Adipose tissue (tissue), 3 donors: ENCODE data around the gene GRIK1. TPM values are rescaled to one million over a fixed set of nuclear protein-coding genes. Genes with fewer than 3 reads are reported as not detected.

Experiments
- H3K27ac ChIP-seq: one replicate; pipeline ENCODE4 v1.5.1; 2013; ENCODE audit warnings: low read depth, low read length
- WGBS, 3 donors: extraction: QIAGEN DNeasy Blood & Tissue Kit; methylation state at CpG; one replicate each; pipeline ENCODE4 v1.1.7; 2013; 5-methylcytosine and 5-hydroxymethylcytosine counted together
- polyA plus RNA-seq, 3 donors: library from polyadenylated mRNA; stranded (reverse); fragments of 200-250 nt; gene quantifications; one replicate each; pipeline ENCODE4 v1.2.3, GENCODE V29; 2013
- donor health status: healthy with polysubstance abuse.
- donor health status: Bipolar disorder and iron deficiency.
- donor health status: healthy.

GRIK1 gene
- polyA plus RNA-seq, 3 donors: 0.01 to 0.16 (median 0.11) TPM

- no peak overlapping the region for H3K27ac ChIP-seq
- WGBS, 3 donors: 49 to 88% (median 66%) methylated on average over 3 of the region's 3 CpGs
Observed at GRCh38 chr21:29710498-29710897, 229.3 kb downstream of the GRIK1 start.

GRCh38 chr21:29708401-29708800, 231.4 kb downstream of the GRIK1 start:
- no peak overlapping the region for H3K27ac ChIP-seq
- WGBS, 3 donors: 64 to 68% (median 67%) methylated on average over 4 of the region's 4 CpGs

GRCh38 chr21:29704719-29705118, 235.1 kb downstream of the GRIK1 start:
- no peak overlapping the region for H3K27ac ChIP-seq
- WGBS, 3 donors: 61 to 66% (median 65%) methylated on average over 1 of the region's 1 CpG

DNA sequence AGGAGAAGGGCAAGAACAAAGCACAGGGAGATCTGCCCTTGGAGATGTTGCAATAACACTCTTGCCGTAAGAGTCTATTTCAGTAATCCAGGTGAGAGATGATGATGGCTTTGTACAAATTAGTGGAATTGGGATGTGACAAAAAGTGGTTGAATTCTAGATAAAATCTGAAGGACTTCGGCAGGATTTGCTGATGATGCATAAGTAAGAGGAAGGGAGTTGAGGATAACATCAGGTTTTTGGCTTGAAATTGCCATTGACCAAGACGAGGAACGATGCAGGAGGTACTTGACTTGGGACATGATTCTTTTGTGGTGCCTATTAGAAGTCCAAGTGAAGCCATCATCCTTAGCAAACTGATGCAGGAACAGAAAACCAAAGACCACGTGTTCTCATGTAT, 238.1 kb downstream of the GRIK1 start:
- H3K27ac ChIP-seq: no peak overlapping the region
- WGBS, 3 donors: 92 to 93% (median 93%) methylated on average over 5 of the region's 5 CpGs

GRCh38 chr21:29697555-29698193, 242.1 kb downstream of the GRIK1 start:
- no peak overlapping the region for H3K27ac ChIP-seq
- WGBS, 3 donors: 40 to 58% (median 46%) methylated on average over 7 of the region's 7 CpGs

DNA sequence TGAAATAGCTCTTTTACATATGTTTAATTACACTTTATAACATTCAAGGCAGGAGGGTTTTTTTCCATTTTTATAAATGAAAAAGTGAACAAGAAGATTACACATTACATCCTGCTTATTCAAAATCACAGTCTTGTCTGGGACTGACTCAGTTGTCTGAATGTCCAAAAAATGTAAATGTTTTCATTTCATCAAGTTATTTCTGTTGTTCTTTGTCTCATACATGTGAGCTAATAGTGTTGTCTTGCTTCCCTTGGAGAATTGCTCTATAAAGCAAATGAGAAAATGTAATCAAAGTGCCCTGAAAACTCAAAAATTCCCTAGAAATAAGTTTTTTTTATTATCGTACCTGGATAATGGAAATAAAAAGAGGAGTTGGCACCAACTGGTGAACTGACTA, 242.9 kb downstream of the GRIK1 start:
- 88 to 92% (median 90%) methylated on average over 1 of the region's 1 CpG for WGBS, 3 donors
- H3K27ac ChIP-seq: no peak overlapping the region

GRCh38 chr21:29691616-29692491, 247.9 kb downstream of the GRIK1 start:
- H3K27ac ChIP-seq: no peak overlapping the region
- WGBS, 3 donors: 23 to 86% (median 78%) methylated on average over 5 of the region's 5 CpGs

DNA sequence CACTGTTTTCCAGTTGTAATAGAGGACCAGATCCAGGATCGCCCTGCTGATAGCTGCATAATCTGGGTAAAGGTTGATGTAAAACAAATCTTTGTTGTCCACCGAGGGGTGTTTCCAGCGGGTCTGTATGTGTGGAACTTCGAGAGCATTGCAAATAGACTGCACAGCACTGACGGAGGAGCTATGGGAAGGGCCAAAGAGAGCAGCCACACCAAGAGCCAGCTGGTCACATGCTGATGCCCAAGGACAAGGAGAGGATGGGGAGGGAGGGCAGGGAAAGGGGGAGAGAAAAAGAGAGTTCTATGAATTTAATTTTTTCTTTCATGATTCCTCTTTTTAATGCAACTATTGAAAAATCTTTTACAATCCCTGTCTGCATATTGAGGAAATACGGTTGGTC, 250.0 kb downstream of the GRIK1 start:
- no peak overlapping the region for H3K27ac ChIP-seq
- WGBS, 3 donors: 71 to 95% (median 92%) methylated on average over 6 of the region's 6 CpGs

DNA sequence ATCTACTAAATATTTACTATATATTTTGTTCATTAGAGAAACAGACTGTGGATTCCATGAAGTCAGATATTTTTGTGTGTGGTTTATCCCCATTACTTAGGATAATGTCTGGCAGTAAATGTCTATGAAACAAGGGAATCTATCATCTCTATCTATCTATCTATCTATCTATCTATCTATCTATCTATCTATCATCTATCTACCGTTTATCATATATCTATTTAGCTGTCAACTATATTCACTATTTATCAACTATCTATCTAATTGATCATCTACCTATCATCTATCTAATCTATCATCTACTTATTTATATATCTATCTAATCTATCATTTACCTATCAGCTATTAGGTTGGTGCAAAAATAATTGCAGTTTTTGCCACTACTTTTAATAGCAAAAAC, 255.7 kb downstream of the GRIK1 start:
- no peak overlapping the region for H3K27ac ChIP-seq
- 86 to 96% (median 93%) methylated on average over 1 of the region's 1 CpG for WGBS, 3 donors

- WGBS, 3 donors: 94 to 95% (median 94%) methylated on average over 3 of the region's 3 CpGs
Observed at GRCh38 chr21:29682800-29683199, 257.0 kb downstream of the GRIK1 start.

DNA sequence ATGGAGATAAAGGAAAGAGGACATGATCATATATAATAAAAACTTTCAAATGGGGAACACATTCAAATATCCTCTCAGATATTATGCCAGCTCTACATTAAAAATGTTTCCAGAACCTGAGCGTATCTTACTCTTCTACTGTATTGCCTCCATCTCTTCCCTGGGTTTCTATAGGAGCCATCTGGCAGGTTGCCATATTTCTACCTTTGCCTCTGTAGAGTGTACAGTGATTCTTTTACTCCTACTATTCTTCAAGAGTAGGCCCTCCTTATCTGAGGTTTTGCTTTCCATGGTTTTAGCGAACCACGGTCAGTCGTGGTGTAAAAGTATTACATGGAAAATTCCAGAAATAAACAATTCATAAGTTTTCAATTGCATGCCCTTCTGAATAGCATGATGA, 259.5 kb downstream of the GRIK1 start:
- WGBS, 3 donors: 90 to 96% (median 93%) methylated on average over 4 of the region's 4 CpGs

More at GRCh38 chr21:29682800-29683199, 257.0 kb downstream of the GRIK1 start:
- H3K27ac ChIP-seq: no peak overlapping the region

DNA sequence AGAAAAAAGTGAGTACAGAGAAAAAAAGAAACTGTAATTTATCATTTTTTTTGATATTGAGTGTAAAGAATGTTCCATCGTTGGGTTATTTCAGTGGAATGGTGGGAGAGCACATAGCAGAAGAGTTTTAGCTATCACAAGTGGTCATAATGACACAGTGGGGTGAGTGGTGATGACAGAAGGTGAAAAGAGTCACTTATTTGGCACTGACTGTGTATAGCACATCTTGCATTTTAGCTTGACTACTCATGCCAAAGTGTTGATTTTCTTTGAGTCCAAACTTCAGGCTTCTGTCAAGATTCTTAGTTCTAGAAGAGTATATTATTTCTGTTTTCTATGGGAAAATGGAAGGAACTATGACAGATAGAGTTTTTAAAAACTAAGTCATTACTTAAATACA, 261.2 kb downstream of the GRIK1 start:
- WGBS, 3 donors: 71 to 82% (median 75%) methylated on average over 1 of the region's 1 CpG
- no peak overlapping the region for H3K27ac ChIP-seq

More for the DNA sequence above, 259.5 kb downstream of the GRIK1 start:
- H3K27ac ChIP-seq: no peak overlapping the region

GRCh38 chr21:29677326-29677725, 262.5 kb downstream of the GRIK1 start:
- 91 to 93% (median 92%) methylated on average over 4 of the region's 4 CpGs for WGBS, 3 donors
- H3K27ac ChIP-seq: no peak overlapping the region

GRCh38 chr21:29676395-29676794, 263.4 kb downstream of the GRIK1 start:
- H3K27ac ChIP-seq: no peak overlapping the region
- 62 to 76% (median 76%) methylated on average over 4 of the region's 4 CpGs for WGBS, 3 donors

DNA sequence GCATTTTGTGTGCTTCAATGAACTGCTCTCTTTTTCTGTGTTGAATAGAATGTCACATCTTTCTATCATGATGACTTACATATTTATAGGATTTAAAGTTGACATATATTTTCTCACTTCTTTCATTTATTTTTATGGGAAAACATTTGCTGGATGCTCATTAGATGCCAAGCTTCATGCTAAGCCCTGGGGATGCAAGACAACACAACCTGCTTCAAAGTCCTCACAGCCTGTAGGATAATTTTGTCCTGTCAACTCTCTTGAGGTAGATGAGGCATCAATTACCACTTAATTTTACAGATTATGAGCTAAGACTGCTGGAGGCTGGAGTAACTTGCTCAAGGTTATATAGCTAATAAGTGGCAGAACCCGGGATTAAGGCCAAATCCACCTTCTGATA, 264.3 kb downstream of the GRIK1 start:
- no peak overlapping the region for H3K27ac ChIP-seq
- WGBS, 3 donors: 32 to 91% (median 90%) methylated on average over 1 of the region's 1 CpG

GRCh38 chr21:29674343-29674742, 265.5 kb downstream of the GRIK1 start:
- WGBS, 3 donors: 65 to 87% (median 75%) methylated on average over 3 of the region's 3 CpGs
- no peak overlapping the region for H3K27ac ChIP-seq

- no peak overlapping the region for H3K27ac ChIP-seq
- 75 to 78% (median 75%) methylated on average over 6 of the region's 6 CpGs for WGBS, 3 donors
Observed at GRCh38 chr21:29673096-29673610, 266.6 kb downstream of the GRIK1 start.

DNA sequence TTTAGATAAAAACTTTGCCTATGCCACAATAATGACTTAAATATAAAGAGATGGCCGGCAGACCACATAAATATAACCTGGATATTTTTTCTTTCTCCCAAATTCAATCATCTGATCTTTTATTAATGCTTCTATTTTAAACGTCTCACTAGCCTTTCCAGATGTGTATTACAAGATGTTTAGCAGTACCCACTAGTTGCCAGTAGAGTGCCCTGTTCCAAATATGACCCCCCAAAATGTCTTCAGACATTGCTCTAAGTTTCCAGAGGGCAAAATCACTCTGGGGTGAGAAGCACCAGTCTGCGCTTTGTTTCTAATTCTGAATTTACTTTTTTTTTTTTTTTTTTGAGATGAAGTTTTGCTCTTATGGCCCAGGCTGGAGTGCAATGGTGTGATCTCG, 268.1 kb downstream of the GRIK1 start:
- 81 to 88% (median 83%) methylated on average over 4 of the region's 4 CpGs for WGBS, 3 donors
- H3K27ac ChIP-seq: no peak overlapping the region

GRCh38 chr21:29670228-29670627, 269.6 kb downstream of the GRIK1 start:
- H3K27ac ChIP-seq: no peak overlapping the region
- 91 to 96% (median 95%) methylated on average over 2 of the region's 2 CpGs for WGBS, 3 donors
